HepG2 (cell line): ENCODE data around the gene SERPINA3. TPM values are rescaled to one million over a fixed set of nuclear protein-coding genes. Genes with fewer than 3 reads are reported as not detected.

ENCODE experiments used
- ARNT2 ChIP-seq: sonication (generic); formaldehyde crosslinking; IDR thresholded peaks from 2 replicates; pipeline ENCODE4 v1.8.0; 2022; ENCODE audit warnings: mild to moderate bottlenecking, low read depth, missing genetic modification reagents, moderate library complexity
- CCDC6 ChIP-seq: sonication (generic); formaldehyde crosslinking; IDR thresholded peaks from 2 replicates; pipeline ENCODE4 v1.8.1; 2022; ENCODE audit warnings: mild to moderate bottlenecking, missing genetic modification reagents, moderate library complexity
- TGIF2 ChIP-seq: IDR thresholded peaks from 2 replicates; pipeline ENCODE4 v1.6.1; 2016; ENCODE audit warnings: control low read depth, missing compliant biosample characterization
- ZNF160 ChIP-seq: sonication (generic); formaldehyde crosslinking; IDR thresholded peaks from 2 replicates; pipeline ENCODE4 v1.8.0; 2022; ENCODE audit warnings: mild to moderate bottlenecking, inconsistent platforms, missing genetic modification reagents
- ZNF547 ChIP-seq: sonication (generic); formaldehyde crosslinking; IDR thresholded peaks from 2 replicates; pipeline ENCODE4 v1.5.1; 2020; ENCODE audit warnings: mild to moderate bottlenecking, missing genetic modification reagents
- polyA plus RNA-seq, 8 experiments: library from polyadenylated mRNA; depleted of rRNA in 3 of 8; stranded (reverse) in 7 of 8; unstranded in 1 of 8; fragments of >200 nt; fragmentation: Illumina TruSeq in 4 of 8; extraction: Trizol in 4 of 8; gene quantifications; 2 replicates each; pipeline versions ENCODE4 v1.2.1 to v1.2.3, GENCODE V29; 2011 to 2016; ENCODE audit warnings: low read depth in 4 of 8, missing spikeins in 1 of 8, mixed read lengths in 1 of 8; ENCODE audit not compliant: insufficient read depth in 1 of 8
- total RNA-seq, 5 experiments: library from RNA; depleted of rRNA; stranded (reverse); fragments of >200 nt; fragmentation: Illumina TruSeq; extraction: Trizol; gene quantifications; 2 replicates each; pipeline ENCODE4 v1.2.3, GENCODE V29; 2016; ENCODE audit warnings: low read depth in 1 of 5
- TF ChIP-seq, protein P1 (sequence below): IDR thresholded peaks from 2 replicates; pipeline ENCODE4 v1.6.1; 2016; ENCODE audit warnings: low read depth, missing genetic modification reagents, missing compliant biosample characterization
- TF ChIP-seq, protein P2 (sequence below): sonication (generic); formaldehyde crosslinking; IDR thresholded peaks from 2 replicates; pipeline ENCODE4 v1.4.0; 2020; ENCODE audit warnings: missing genetic modification reagents, borderline replicate concordance
- TF ChIP-seq, protein P3 (sequence below): sonication (generic); formaldehyde crosslinking; IDR thresholded peaks from 2 replicates; pipeline ENCODE4 v1.5.1; 2020; ENCODE audit warnings: mild to moderate bottlenecking, missing genetic modification reagents, borderline replicate concordance

Gene SERPINA3
- total and polyA plus RNA-seq, 2 of the 13 experiments (the other 11 are each of a cell fraction or from before 2014, with no cell fraction given), result 825 to 2,200 TPM

DNA sequence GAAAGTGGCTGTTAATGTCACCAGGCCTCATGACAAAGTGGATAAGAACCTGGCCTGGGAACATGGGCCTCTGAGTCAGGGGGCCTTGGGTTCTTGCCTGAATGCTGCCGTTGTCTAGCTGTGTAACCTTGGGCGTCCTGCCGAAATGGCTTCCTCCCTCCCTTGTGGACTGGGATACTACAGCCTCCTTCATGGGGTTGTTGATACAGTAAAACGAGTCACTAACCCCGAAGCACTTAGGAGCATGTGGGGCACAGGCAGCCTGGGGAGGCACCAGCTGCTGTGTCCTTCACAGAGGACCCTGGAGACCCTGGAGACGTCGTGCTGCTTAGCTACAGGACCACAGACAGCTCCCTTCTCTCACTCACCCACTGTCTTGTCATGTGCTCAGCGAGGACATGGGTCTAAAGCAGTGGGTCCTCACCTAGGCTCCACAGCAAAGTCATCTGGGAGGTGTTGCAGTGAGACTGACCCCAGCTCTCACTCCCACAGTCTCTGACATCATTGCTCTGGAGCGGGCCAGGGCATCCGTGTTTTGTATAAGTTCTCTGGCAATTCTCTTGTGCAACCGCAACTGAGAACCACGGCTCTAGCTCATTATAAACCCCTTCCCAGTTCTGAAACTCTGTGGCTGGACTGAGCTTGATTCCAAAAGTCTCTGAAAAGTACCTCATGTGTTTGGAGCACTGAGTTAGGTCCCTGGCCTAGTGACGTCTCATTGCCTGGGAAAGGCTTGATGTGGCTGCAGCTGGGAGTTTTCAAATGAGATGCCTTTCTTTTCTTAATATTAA lies 42.1 kb downstream of the SERPINA3 start (continued):
- TF ChIP-seq, protein P1, sequence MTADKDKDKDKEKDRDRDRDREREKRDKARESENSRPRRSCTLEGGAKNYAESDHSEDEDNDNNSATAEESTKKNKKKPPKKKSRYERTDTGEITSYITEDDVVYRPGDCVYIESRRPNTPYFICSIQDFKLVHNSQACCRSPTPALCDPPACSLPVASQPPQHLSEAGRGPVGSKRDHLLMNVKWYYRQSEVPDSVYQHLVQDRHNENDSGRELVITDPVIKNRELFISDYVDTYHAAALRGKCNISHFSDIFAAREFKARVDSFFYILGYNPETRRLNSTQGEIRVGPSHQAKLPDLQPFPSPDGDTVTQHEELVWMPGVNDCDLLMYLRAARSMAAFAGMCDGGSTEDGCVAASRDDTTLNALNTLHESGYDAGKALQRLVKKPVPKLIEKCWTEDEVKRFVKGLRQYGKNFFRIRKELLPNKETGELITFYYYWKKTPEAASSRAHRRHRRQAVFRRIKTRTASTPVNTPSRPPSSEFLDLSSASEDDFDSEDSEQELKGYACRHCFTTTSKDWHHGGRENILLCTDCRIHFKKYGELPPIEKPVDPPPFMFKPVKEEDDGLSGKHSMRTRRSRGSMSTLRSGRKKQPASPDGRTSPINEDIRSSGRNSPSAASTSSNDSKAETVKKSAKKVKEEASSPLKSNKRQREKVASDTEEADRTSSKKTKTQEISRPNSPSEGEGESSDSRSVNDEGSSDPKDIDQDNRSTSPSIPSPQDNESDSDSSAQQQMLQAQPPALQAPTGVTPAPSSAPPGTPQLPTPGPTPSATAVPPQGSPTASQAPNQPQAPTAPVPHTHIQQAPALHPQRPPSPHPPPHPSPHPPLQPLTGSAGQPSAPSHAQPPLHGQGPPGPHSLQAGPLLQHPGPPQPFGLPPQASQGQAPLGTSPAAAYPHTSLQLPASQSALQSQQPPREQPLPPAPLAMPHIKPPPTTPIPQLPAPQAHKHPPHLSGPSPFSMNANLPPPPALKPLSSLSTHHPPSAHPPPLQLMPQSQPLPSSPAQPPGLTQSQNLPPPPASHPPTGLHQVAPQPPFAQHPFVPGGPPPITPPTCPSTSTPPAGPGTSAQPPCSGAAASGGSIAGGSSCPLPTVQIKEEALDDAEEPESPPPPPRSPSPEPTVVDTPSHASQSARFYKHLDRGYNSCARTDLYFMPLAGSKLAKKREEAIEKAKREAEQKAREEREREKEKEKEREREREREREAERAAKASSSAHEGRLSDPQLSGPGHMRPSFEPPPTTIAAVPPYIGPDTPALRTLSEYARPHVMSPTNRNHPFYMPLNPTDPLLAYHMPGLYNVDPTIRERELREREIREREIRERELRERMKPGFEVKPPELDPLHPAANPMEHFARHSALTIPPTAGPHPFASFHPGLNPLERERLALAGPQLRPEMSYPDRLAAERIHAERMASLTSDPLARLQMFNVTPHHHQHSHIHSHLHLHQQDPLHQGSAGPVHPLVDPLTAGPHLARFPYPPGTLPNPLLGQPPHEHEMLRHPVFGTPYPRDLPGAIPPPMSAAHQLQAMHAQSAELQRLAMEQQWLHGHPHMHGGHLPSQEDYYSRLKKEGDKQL, result no peak
- TF ChIP-seq, protein P2, sequence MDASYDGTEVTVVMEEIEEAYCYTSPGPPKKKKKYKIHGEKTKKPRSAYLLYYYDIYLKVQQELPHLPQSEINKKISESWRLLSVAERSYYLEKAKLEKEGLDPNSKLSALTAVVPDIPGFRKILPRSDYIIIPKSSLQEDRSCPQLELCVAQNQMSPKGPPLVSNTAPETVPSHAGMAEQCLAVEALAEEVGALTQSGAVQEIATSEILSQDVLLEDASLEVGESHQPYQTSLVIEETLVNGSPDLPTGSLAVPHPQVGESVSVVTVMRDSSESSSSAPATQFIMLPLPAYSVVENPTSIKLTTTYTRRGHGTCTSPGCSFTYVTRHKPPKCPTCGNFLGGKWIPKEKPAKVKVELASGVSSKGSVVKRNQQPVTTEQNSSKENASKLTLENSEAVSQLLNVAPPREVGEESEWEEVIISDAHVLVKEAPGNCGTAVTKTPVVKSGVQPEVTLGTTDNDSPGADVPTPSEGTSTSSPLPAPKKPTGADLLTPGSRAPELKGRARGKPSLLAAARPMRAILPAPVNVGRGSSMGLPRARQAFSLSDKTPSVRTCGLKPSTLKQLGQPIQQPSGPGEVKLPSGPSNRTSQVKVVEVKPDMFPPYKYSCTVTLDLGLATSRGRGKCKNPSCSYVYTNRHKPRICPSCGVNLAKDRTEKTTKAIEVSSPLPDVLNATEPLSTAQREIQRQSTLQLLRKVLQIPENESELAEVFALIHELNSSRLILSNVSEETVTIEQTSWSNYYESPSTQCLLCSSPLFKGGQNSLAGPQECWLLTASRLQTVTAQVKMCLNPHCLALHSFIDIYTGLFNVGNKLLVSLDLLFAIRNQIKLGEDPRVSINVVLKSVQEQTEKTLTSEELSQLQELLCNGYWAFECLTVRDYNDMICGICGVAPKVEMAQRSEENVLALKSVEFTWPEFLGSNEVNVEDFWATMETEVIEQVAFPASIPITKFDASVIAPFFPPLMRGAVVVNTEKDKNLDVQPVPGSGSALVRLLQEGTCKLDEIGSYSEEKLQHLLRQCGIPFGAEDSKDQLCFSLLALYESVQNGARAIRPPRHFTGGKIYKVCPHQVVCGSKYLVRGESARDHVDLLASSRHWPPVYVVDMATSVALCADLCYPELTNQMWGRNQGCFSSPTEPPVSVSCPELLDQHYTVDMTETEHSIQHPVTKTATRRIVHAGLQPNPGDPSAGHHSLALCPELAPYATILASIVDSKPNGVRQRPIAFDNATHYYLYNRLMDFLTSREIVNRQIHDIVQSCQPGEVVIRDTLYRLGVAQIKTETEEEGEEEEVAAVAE (CRISPR knock-in tag), result no peak
- TF ChIP-seq TGIF2 (CRISPR knock-in tag) (peak; percentile 34; the same call in 1 of the 2 replicates), ZNF160 (CRISPR knock-in tag) (no peak), ARNT2 (CRISPR knock-in tag) (no peak), CCDC6 (no peak), ZNF547 (CRISPR knock-in tag) (no peak)
- TF ChIP-seq, protein P3, sequence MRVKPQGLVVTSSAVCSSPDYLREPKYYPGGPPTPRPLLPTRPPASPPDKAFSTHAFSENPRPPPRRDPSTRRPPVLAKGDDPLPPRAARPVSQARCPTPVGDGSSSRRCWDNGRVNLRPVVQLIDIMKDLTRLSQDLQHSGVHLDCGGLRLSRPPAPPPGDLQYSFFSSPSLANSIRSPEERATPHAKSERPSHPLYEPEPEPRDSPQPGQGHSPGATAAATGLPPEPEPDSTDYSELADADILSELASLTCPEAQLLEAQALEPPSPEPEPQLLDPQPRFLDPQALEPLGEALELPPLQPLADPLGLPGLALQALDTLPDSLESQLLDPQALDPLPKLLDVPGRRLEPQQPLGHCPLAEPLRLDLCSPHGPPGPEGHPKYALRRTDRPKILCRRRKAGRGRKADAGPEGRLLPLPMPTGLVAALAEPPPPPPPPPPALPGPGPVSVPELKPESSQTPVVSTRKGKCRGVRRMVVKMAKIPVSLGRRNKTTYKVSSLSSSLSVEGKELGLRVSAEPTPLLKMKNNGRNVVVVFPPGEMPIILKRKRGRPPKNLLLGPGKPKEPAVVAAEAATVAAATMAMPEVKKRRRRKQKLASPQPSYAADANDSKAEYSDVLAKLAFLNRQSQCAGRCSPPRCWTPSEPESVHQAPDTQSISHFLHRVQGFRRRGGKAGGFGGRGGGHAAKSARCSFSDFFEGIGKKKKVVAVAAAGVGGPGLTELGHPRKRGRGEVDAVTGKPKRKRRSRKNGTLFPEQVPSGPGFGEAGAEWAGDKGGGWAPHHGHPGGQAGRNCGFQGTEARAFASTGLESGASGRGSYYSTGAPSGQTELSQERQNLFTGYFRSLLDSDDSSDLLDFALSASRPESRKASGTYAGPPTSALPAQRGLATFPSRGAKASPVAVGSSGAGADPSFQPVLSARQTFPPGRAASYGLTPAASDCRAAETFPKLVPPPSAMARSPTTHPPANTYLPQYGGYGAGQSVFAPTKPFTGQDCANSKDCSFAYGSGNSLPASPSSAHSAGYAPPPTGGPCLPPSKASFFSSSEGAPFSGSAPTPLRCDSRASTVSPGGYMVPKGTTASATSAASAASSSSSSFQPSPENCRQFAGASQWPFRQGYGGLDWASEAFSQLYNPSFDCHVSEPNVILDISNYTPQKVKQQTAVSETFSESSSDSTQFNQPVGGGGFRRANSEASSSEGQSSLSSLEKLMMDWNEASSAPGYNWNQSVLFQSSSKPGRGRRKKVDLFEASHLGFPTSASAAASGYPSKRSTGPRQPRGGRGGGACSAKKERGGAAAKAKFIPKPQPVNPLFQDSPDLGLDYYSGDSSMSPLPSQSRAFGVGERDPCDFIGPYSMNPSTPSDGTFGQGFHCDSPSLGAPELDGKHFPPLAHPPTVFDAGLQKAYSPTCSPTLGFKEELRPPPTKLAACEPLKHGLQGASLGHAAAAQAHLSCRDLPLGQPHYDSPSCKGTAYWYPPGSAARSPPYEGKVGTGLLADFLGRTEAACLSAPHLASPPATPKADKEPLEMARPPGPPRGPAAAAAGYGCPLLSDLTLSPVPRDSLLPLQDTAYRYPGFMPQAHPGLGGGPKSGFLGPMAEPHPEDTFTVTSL (CRISPR knock-in tag), result no peak
